SJSA1 (cell line): ENCODE results near the gene RMC1. TPM values are rescaled to one million over a fixed set of nuclear protein-coding genes. Genes with fewer than 3 reads are reported as not detected.
A peak's percentile ranks its signal among the peaks of the same experiment; 100 is the strongest.
"Not testable (repeated sequence)": the region's sequence is repeated elsewhere in the genome, so short reads cannot be mapped to it uniquely, and the experiment has no call there.

Source experiments
- DNase-seq, 2 experiments: peaks; one replicate each; pipeline ENCODE4 v3.0.0-alpha.2; 2015 to 2020; ENCODE audit warnings: low spot score in 2 of 2, low read depth in 1 of 2
- H3K27ac ChIP-seq: fragments of 250-450 bp; sonication (Bioruptor Pico); 2 replicates; pipeline ENCODE4 v1.5.1; 2020; ENCODE audit warnings: mild to moderate bottlenecking, moderate library complexity
- H3K27me3 ChIP-seq: fragments of 250-450 bp; sonication (Bioruptor Pico); replicated peaks from 2 replicates; pipeline ENCODE4 v1.5.1; 2020; ENCODE audit warnings: mild to moderate bottlenecking, moderate library complexity
- H3K36me3 ChIP-seq: fragments of 250-450 bp; sonication (Bioruptor Pico); 2 replicates; pipeline ENCODE4 v1.5.1; 2020; ENCODE audit warnings: mild to moderate bottlenecking
- H3K4me1 ChIP-seq: fragments of 250-450 bp; sonication (Bioruptor Pico); replicated peaks from 2 replicates; pipeline ENCODE4 v1.6.1; 2021; ENCODE audit warnings: mild to moderate bottlenecking
- H3K4me3 ChIP-seq: fragments of 250-450 bp; sonication (Bioruptor Pico); 2 replicates; pipeline ENCODE4 v1.5.1; 2020; ENCODE audit warnings: mild to moderate bottlenecking
- H3K9me3 ChIP-seq: fragments of 250-450 bp; sonication (Bioruptor Pico); replicated peaks from 2 replicates; pipeline ENCODE4 v1.5.1; 2020; ENCODE audit warnings: mild to moderate bottlenecking
- total RNA-seq: library from RNA; depleted of rRNA; stranded (reverse); fragments of >200 nt; shearing (Covaris generic); gene quantifications from 2 replicates; pipeline ENCODE4 v1.2.3, GENCODE V29; 2014

Gene RMC1
- total RNA-seq, 1 experiment from 2014 or later: 22.6 TPM

DNA sequence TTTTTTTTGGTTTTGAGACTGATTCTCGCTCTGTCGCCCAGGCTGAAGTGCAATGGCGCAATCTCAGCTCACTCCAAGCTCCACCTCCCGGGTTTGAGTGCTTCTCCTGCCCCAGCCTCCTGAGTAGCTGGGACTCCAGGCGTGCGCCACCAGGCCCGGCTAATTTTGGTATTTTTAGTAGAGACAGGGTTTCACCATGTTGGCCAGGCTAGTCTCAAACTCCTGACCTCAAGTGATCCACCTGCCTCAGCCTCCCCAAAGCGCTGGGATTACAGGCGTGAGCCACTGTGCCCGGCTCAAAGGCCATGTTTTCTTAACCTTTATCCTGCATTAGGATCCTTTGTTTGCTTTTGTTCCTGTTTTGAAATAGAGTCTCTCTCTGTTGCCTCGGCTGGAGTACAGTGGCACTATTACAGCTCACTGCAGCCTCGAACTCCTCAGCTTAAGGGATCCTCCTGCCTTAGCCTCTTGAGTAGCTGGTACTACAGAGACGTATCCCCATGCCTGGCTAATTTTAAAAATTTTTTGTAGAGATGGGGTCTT lies 42.0 kb downstream of the RMC1 start:
- no peak overlapping the region for H3K27ac ChIP-seq
- no peak for DNase-seq
- peaks cover 75% of the 10 kb centered on the region for H3K36me3 ChIP-seq
- H3K27me3 ChIP-seq: no peaks in the 10 kb centered on the region
- no peaks in the 10 kb centered on the region for H3K9me3 ChIP-seq
- no peak overlapping the region for H3K4me3 ChIP-seq
- H3K4me1 ChIP-seq: no peaks in the 10 kb centered on the region

DNA sequence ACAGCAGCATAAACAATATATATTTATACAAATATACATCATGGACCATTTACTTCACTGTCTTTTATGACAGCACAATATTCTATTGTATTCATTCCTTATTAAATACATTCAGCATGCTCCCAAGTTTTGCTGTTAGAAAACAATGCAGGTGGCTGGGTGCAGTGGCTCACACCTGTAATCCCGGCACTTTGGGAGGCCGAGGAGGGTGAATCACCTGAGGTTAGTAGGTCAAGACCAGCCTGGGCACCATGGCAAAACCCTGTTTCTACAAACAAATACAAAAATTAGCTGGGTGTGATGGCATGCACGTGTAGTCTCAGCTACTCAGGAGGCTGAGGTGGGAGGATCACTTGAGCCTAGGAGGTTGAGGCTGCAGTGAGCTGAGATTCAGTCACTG lies 44.0 kb downstream of the RMC1 start:
- DNase-seq: no peak
- Histone ChIP-seq H3K9me3 (no peaks in the 10 kb centered on the region), H3K27ac (no peak overlapping the region), H3K4me3 (no peak overlapping the region), H3K27me3 (no peaks in the 10 kb centered on the region), H3K36me3 (peaks cover 69% of the 10 kb centered on the region), H3K4me1 (no peaks in the 10 kb centered on the region)

DNA sequence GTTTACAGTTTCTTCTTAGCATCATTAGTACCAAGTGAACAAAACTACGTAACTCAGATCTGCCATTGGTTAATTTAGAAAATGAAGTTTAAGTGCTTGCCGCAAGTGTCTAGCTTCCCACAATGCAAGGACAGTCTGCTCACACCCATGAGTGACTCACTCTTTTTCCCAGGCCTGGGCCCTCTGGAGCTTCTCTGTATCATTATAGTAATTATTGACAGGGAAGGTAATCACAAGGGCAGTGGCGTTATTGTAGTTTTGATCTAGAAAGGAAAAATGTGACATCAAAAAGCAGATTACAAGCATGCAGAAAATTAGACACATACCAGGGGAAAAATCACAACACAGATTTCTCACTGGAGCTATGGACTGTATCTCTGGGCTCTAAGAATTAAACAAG lies 44.5 kb downstream of the RMC1 start:
- Histone ChIP-seq H3K4me3 (no peak overlapping the region), H3K9me3 (no peaks in the 10 kb centered on the region), H3K27me3 (no peaks in the 10 kb centered on the region), H3K4me1 (no peaks in the 10 kb centered on the region), H3K36me3 (peaks cover 69% of the 10 kb centered on the region), H3K27ac (no peak overlapping the region)
- DNase-seq: no peak

DNA sequence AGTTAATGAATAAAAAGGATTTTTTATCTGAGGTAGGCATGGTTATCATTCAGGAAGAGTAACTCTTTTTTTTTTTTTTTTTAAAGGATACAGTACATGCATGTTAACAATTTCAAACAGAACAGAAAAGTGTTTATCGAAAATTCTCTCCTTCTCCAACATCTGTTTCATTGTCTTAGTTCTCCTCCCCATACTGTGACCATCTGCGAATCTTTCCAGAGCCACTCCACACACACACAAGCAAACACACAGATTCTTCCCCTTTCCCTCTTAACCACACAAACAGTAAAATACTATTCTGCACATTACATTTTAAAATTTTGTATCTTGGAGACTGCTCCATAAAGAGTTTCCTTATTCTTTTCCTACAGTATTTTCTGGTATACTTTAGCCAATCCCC lies 45.0 kb downstream of the RMC1 start:
- Histone ChIP-seq H3K27ac (no peak overlapping the region), H3K4me3 (no peak overlapping the region), H3K9me3 (no peaks in the 10 kb centered on the region), H3K36me3 (peaks cover 71% of the 10 kb centered on the region), H3K4me1 (no peaks in the 10 kb centered on the region), H3K27me3 (no peaks in the 10 kb centered on the region)
- no peak for DNase-seq

DNA sequence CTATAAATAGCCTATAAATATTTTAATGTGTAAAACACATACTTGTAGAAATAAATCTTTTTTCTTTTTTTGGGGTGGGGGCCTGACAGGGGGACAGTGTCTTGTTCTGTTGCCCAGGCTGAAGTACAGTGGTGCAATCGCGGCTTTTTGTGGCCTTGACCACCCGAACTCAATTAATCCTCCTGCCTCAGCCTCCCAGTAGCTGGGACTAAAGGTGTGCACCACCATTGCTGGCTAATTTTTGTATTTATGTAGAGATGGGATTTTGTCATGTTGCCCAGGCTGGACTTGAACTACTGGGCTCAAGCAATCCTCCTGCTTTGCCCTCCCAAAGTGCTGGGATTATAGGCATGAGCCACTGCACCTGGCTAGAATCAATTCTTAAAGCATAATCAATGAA lies 45.4 kb downstream of the RMC1 start:
- DNase-seq: no peak
- Histone ChIP-seq H3K9me3 (no peaks in the 10 kb centered on the region), H3K27ac (no peak overlapping the region)

DNA sequence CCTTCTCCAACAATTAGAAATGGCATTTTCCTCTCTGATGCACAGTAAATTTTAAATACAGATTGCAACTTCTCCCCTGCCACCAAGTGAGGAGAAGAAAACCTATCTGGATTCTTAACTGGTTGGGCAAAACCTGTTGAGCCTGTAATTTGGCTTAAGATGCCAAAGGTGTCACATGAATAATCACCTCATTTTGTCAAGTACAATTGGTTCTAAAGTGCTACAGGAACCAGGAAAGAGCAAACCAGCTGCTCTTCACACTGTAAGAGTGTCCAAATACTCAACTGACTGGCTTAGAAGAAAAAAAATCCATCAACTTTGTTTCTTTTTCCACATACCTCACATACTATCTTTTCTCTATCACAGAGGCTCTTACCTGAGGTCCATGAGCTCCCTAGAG lies 47.6 kb downstream of the RMC1 start:
- Histone ChIP-seq H3K4me3 (no peak overlapping the region), H3K4me1 (no peaks in the 10 kb centered on the region), H3K9me3 (no peaks in the 10 kb centered on the region), H3K36me3 (peaks cover 76% of the 10 kb centered on the region), H3K27ac (no peak overlapping the region), H3K27me3 (no peaks in the 10 kb centered on the region)
- DNase-seq: no peak

More for the DNA sequence above, 45.4 kb downstream of the RMC1 start:
- H3K4me3 ChIP-seq: no peak overlapping the region
- no peaks in the 10 kb centered on the region for H3K27me3 ChIP-seq
- peaks cover 72% of the 10 kb centered on the region for H3K36me3 ChIP-seq
- H3K4me1 ChIP-seq: no peaks in the 10 kb centered on the region

DNA sequence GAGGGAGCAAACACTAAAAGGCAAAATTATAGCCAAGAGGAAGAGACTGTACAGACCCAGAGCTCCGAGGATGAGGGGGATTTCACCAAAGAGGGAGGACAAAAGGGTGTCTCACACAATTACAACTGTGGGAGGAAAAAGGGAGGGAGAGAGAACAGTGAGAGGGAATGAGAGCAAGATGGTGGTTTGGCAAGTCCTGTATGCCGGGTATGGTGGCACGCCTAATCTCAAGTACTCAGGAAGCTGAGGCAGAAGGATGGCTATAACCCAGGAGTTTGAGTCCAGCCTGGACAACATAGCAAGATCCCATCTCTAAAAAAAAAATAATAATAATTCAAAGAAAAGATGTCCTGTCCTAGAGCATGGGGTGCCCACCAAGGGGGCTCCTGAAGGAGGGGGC lies 48.7 kb downstream of the RMC1 start:
- Histone ChIP-seq H3K27ac (no peak overlapping the region), H3K9me3 (no peaks in the 10 kb centered on the region), H3K4me1 (no peaks in the 10 kb centered on the region), H3K4me3 (no peak overlapping the region), H3K36me3 (peaks cover 79% of the 10 kb centered on the region), H3K27me3 (no peaks in the 10 kb centered on the region)
- DNase-seq: no peak

DNA sequence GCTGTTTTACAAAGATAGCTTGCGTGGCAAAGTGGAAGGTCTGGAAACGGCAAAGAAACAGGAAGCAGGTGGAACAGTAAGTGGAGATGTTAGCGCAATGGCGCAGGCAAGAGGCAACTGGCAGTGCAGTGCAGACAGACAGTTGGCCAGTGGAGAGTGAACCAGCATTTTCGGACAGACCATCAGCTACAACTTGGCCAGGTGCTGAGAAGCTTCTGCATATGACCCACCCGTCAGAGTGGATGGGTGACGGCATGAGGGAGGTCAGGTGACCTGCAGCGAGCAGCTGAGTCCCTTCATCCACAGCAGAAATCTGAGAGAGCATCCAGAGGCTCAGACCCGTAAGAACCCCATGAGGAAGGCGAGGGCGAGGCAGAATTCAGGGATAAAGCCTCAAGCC lies 49.2 kb downstream of the RMC1 start:
- H3K27ac ChIP-seq: no peak overlapping the region
- no peak overlapping the region for H3K4me3 ChIP-seq
- H3K4me1 ChIP-seq: no peaks in the 10 kb centered on the region
- no peaks in the 10 kb centered on the region for H3K27me3 ChIP-seq
- no peaks in the 10 kb centered on the region for H3K9me3 ChIP-seq
- no peak for DNase-seq
- peaks cover 79% of the 10 kb centered on the region for H3K36me3 ChIP-seq

DNA sequence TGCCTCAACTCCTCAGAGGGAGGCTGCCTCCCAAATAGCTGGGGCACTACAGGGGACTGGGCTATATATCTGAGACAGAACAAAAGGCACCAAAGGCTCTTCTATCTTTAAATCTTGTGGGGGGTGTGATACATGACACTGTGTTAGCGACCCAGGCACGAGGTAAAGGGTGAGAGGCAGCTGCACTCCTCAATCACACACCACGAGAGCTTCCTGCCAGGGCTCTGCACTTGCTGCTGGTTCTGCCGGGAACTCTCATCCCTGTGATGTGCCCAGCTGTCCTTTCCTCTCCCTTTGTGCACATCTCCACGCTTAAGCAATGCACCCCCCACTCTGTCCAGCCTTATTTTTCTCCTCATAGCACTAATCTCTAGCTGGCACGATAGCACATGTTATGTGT lies 50.6 kb downstream of the RMC1 start:
- Histone ChIP-seq H3K4me3 (no peak overlapping the region), H3K27me3 (no peaks in the 10 kb centered on the region), H3K4me1 (no peaks in the 10 kb centered on the region), H3K9me3 (no peaks in the 10 kb centered on the region), H3K36me3 (peaks cover 75% of the 10 kb centered on the region), H3K27ac (no peak overlapping the region)
- no peak for DNase-seq

DNA sequence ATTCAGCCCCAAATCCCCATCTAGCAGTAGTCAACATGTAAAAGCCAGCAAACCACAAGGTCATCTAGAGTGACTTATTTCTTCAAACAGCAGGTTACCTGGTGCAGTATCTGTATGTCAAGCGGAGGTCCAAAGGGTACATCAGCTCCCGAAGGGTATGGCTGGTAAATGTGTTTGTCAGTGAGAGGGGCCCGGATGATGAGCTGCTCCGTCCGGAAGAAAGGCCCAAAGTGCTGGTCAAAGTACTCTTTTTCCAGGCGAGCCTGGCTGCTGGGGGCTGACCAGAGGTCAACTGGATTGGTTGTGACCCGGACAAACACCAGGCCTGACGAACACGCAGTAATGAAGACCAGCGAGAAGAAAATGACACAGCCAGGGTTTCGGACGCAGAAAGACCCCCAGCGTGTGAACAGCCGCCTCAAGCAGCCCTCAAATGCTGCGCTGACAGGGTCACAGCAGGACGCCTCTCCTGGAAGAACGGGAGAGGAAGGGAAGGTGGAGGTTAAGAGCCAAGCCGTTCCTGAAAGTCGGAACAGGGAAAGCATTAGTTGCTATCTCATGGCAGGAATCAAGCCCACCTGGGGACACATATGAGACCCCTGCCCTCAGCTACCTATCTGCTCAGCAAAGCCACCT lies 53.0 kb downstream of the RMC1 start:
- DNase-seq: no peak
- peaks cover 78% of the 10 kb centered on the region for H3K36me3 ChIP-seq
- H3K4me3 ChIP-seq: no peak overlapping the region
- no peak overlapping the region for H3K27ac ChIP-seq
- no peaks in the 10 kb centered on the region for H3K4me1 ChIP-seq
- no peaks in the 10 kb centered on the region for H3K27me3 ChIP-seq
- no peaks in the 10 kb centered on the region for H3K9me3 ChIP-seq

DNA sequence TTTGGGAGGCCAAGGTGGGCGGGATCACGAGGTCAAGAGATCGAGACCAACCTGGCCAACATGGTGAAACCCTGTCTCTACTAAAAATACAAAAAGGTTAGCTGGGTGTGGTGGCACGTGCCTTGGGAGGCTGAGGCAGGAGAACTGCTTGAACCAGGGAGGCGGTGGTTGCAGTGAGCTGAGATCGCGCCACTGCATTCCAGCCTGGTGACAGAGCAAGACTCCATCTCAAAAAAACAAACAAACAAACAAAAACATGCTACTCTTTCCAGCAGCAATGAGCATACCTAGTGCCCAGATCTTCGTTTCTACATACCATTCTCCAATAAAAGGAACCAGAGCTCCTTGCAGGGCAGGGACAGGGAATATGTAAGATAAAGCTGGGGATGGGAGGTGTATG lies 54.2 kb downstream of the RMC1 start:
- H3K27ac ChIP-seq, H3K9me3 ChIP-seq, H3K27me3 ChIP-seq, H3K4me1 ChIP-seq, H3K4me3 ChIP-seq, DNase-seq: not testable (repeated sequence)
- H3K36me3 ChIP-seq: peaks cover 79% of the 10 kb centered on the region

DNA sequence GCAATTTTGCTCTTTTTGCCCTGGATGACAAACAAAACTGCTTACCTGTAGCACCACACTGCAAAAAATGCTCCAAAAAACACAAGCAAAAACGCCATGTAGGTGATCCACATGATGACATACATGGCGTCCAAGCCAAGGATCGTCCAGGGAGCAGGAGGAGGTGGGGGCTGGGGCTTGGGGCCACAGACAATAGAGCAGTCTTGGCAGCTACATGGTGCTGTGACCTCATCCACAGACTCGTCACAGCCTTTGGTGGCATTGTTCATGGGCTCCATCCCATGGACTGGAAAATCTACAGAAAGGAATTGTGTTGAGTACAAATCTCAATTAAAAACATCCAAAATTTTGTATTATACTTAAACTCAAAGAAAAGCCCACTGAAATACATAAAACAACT lies 56.9 kb downstream of the RMC1 start:
- Histone ChIP-seq H3K27me3 (no peaks in the 10 kb centered on the region), H3K4me1 (peaks cover 7% of the 10 kb centered on the region; the same call in 1 of the 2 replicates), H3K9me3 (no peaks in the 10 kb centered on the region), H3K4me3 (no peak overlapping the region), H3K36me3 (peaks cover 74% of the 10 kb centered on the region), H3K27ac (no peak overlapping the region)
- DNase-seq: no peak

DNA sequence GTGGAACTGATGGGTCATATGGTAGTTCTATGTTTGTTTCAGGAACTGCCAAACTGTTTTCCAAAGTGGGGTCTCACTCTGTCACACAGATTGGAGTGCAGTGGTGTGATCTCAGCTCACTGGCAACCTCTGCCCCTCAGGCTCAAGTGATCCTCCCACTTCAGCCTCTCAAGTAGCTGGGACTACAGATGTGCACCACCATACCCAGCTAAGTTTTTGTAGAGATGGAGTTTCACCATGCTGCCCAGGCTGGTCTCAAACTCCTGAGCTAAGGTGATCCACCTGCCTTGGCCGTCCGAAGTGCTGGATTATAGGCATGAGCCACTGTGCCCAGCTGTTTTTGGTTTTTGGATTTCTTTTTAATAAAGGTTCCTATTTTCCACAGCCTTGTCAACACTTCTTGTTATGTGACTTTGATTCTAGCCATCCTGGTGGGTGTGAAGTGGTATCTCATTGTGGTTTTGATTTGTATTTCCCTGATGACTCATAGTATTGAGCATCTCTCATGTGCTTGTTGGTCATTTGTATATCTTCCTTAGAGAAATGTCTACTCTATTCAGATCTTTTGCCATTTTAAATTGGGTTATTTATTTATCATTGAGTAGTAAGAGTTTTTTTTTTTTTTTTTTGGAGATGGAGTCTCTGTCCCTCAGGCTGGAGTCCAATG lies 60.2 kb downstream of the RMC1 start:
- Histone ChIP-seq H3K27ac (no peak overlapping the region), H3K4me1 (peaks cover 7% of the 10 kb centered on the region; the same call in 1 of the 2 replicates), H3K27me3 (no peaks in the 10 kb centered on the region), H3K36me3 (peaks cover 76% of the 10 kb centered on the region), H3K4me3 (no peak overlapping the region), H3K9me3 (no peaks in the 10 kb centered on the region)
- peak in 1 of 2 experiments; percentile 42 for DNase-seq

DNA sequence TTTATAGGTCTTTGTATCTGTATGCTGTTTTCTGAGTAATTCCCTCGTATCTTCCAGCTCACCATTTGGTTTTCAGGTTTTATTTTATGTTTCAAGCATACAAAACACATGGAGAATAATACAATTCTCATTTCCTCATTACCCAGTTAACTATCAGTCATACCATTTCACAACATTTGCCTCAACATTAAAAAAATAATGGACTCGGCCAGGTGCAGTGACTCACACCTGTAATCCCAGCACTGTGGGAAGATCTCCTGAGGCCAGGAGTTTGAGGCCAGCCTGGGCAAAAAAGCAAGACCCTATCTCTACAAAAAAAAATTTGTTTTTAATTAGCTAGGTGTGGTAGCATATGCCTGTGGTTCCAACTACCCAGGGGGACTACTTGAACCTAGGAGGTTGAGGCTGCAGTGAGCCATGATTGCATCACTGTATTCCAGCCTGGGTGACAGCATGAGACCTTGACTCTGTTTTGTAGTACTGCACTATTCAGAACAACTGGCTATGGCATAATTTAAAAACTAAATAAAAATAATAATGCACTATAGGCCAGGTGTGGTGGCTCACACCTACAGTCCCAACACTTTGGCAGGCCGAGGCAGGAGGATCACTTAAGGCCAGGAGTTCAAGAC lies 62.7 kb downstream of the RMC1 start:
- Histone ChIP-seq H3K9me3 (no peaks in the 10 kb centered on the region), H3K27ac (no peak overlapping the region), H3K27me3 (no peaks in the 10 kb centered on the region), H3K4me3 (no peak overlapping the region), H3K4me1 (peaks cover 7% of the 10 kb centered on the region; the same call in 1 of the 2 replicates), H3K36me3 (peaks cover 84% of the 10 kb centered on the region)
- no peak for DNase-seq
